ENCODE results near the gene MMP8.

Gene MMP8

GRCh38 chr11:102719620-102720277 is 5.0 kb downstream of the MMP8 start:
- no peak for DNase-seq

GRCh38 chr11:102717280-102717679 is 7.5 kb downstream of the MMP8 start:
- DNase-seq: no peak

GRCh38 chr11:102716527-102716926 is 8.2 kb downstream of the MMP8 start:
- DNase-seq: no peak

- DNase-seq: no peak
Observed at GRCh38 chr11:102712137-102712536, 12.6 kb downstream of the MMP8 start.

- DNase-seq: no peak
Observed at GRCh38 chr11:102709201-102709945, 15.4 kb downstream of the MMP8 start.

- no peak for DNase-seq
Observed at GRCh38 chr11:102708654-102709053, 16.1 kb downstream of the MMP8 start.

GRCh38 chr11:102705626-102706025 is 19.1 kb downstream of the MMP8 start, which contains the start of gene MMP27:
Gene MMP27, minus strand, starts transcription at chr11:102705769. Its CDS starts 55 bp downstream, at chr11:102705714.
- DNase-seq: no peak

- no peak for DNase-seq
Observed at GRCh38 chr11:102704841-102705240, 19.9 kb downstream of the MMP8 start.

- DNase-seq: no peak
Observed at GRCh38 chr11:102703826-102704493, 20.8 kb downstream of the MMP8 start.

GRCh38 chr11:102695201-102695600 is 29.6 kb downstream of the MMP8 start:
- DNase-seq: no peak

- DNase-seq: no peak
Observed at GRCh38 chr11:102685754-102686153, 39.0 kb downstream of the MMP8 start.

- DNase-seq: no peak
Observed at GRCh38 chr11:102685338-102685737, 39.4 kb downstream of the MMP8 start.

- no peak for DNase-seq
Observed at GRCh38 chr11:102683277-102683676, 41.5 kb downstream of the MMP8 start.

- DNase-seq: no peak
Observed at GRCh38 chr11:102680945-102681344, 43.8 kb downstream of the MMP8 start.

GRCh38 chr11:102678022-102678421 is 46.7 kb downstream of the MMP8 start:
- DNase-seq: no peak

GRCh38 chr11:102676084-102676483 is 48.7 kb downstream of the MMP8 start:
- DNase-seq: no peak

GRCh38 chr11:102669664-102670063 is 55.1 kb downstream of the MMP8 start:
- DNase-seq: no peak

GRCh38 chr11:102666331-102666957 is 58.3 kb downstream of the MMP8 start:
- peak; percentile 44 for DNase-seq

- peak; percentile 35 for DNase-seq
Observed at GRCh38 chr11:102664001-102664752, 60.6 kb downstream of the MMP8 start.

- no peak for DNase-seq
Observed at GRCh38 chr11:102662607-102663006, 62.1 kb downstream of the MMP8 start.
